CD4-positive, alpha-beta T cell treated with Interleukin-6 at 100 ng/mL for 8 hours (primary cell): ENCODE data around the gene SPEM1.
A peak's percentile ranks its signal among the peaks of the same experiment; 100 is the strongest.

Experiments
- DNase-seq: peaks from one replicate; pipeline ENCODE4 v3.0.0-alpha.2; 2020; ENCODE audit warnings: mixed read lengths, low spot score

SPEM1 gene

DNA sequence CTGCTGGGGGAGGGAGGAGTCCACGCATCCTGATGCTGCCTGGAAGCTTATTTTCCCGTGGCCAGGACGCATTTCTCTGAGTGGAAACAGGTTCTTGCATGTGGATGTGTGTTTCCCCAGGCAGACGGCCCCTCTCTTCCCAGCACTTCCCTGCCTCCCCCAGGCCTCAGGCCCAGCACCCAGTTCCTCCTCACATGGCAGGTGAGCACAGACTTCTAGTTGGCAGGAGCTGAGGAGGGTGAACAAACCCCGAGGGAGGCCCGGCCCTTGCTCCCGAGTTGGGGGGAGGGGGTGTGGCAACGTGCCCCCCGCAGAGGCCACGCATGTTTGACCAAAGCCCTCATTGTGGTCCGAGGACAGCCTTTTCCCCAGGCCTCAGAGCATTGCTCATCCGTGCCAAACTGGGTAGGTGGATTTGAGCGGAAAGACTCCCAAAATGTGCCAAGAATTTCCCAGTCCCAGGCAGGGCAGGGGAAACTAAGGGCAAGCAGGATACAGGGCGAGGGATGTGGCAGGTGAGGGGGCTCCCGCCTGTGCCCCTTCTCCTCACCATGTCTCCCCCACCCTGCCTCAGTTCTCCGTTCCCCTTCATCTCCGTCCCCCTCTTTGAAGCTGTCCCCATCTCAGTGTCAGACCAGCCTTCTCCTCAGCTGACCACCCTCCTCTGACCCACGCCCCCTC, 1.5 kb upstream of the SPEM1 start:
- no peak for DNase-seq

DNA sequence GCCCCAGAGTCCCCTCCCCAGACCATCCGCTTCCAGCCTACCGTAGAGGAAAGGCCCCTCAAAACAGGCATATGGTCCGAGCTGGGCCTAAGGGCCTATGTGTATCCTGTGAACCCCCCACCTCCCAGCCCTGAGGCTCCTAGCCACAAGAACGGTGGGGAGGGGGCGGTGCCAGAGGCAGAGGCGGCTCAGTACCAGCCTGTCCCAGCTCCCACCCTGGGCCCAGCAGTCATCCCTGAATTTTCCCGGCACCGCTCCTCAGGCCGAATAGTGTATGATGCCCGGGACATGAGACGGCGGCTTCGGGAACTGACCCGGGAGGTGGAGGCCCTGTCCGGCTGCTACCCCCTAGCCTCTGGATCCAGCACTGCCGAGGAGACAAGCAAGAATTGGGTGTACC, 1.1 kb downstream of the SPEM1 start:
- DNase-seq, result no peak

DNA sequence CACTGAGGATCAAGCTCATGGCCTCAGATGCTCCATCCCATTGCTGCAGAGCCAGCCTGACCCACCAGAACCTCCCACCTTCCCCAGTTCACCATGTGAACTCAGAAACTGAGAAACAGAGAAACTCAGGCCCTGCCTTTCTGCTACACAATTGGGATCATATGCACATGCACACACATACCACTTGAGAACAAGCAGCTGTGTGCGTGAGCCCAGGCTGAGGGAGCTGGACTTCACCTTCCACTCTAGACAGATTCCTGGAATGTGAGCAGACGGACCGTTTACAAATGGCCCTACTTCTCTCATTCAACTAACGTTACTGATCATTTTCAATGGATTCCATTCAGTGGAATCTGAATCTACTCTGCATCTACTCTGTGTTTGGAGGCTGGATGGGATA, 3.6 kb downstream of the SPEM1 start:
- no peak for DNase-seq

DNA sequence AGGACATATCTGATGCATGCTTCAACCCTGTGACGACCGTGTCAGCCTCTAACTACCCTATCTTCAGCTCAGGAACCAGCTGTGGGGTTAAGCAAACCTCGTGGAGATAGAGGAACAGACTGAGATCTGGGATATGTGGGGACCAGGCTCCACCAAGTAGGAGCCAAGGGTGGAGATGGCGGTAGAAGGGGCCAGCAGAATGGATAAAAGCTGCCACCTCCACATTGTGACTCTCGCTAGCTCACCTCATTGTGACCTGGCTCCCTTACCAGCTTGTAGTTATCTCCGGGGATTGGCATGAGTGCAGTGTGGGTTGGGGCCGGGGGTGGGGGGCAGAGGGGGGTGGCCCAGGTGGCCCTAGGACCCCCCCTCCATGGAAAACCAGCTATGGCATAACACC, 5.2 kb downstream of the SPEM1 start, which contains the start of gene SPEM2:
Gene SPEM2, plus strand, starts transcription at position 301 of the 400 bp plus-strand sequence. Its CDS starts 73 bp downstream, at position 374.
- DNase-seq, result no peak

DNA sequence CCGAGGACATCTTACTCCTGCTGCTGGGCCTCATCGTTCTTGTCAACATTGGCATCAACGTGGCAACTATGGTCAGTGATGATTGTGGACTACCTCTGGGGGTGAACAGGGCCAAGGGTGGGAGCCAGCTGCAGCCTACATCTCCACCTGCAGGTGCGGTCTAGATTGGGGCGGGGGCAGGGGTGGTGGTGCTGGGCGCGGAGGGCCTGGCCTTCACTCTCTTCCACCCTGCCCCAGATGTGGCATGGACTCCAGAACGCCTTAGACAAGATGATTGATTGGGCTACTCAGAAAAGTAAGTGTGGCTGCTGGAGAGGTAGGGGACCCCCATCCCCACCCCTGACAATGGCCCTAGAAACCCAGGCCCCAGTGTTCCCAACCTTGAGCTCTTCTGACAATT, 5.6 kb downstream of the SPEM1 start:
- no peak for DNase-seq

DNA sequence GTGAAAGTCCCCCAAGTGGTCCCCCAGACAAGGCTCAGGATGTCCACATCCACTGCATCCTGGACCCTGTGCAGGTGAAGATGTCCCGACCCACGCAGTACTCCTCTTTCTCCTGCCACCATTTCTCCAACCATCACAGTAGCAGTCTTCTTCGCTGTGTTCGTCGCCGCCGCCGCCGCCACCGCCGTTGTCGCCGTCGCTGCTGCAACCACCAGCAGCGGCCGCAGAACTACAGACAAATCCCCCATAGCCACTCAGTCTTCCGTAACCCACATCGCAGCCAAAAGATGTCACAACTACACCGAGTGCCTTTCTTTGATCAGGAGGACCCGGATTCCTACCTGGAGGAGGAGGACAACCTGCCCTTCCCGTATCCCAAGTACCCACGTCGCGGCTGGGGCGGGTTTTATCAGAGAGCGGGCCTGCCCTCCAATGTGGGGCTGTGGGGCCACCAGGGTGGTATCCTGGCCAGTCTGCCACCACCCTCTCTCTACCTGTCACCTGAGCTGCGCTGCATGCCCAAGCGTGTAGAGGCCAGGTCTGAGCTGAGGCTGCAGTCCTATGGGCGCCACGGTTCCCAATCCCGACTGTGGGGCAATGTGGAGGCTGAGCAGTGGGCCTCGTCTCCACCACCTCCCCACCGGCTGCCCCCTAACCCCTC, 6.2 kb downstream of the SPEM1 start:
- DNase-seq, result no peak

DNA sequence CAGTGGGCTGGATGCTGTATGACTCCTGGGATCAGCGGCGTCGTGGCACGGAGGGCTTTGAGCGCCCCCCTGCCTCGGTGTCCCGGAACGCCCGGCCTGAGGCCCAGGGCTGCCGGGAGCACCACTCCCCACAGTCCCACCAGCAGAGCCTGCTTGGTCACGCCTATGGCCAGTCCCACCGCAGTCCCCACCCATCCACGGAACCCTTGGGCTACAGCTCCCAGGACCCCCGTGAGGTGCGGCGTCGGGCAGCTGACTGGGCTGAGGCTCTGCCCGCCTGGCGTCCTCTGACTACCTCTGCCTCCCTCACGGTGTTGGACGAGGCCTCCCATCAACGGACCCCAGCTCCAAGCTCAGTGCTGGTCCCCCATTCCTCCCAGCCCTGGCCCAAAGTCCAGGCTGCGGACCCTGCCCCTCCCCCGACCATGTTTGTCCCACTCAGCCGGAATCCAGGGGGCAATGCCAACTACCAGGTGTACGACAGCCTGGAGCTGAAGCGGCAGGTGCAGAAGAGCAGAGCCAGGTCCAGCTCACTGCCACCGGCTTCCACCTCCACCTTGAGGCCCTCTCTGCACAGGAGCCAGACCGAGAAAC, 6.9 kb downstream of the SPEM1 start:
- DNase-seq, result no peak

DNA sequence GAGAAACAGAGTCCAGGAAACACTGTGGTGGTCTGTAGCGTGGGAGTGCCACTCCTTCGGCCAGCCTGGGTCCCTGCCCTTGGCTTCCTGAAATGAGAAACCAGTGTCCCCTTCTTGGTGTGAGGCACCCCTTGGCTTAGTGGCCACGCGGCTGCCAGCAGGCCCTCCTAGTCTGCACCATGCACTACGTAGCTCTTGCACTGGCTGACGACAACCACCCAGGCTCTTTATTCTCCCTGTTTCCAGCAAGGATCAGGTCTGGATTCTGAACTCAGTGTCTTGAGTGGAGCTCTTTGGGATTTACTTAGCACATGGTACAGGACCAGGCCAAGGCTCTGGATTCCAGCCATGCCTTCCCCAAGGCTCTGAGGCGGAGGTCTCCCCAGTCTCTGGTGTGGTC, 7.4 kb downstream of the SPEM1 start:
- no peak for DNase-seq

DNA sequence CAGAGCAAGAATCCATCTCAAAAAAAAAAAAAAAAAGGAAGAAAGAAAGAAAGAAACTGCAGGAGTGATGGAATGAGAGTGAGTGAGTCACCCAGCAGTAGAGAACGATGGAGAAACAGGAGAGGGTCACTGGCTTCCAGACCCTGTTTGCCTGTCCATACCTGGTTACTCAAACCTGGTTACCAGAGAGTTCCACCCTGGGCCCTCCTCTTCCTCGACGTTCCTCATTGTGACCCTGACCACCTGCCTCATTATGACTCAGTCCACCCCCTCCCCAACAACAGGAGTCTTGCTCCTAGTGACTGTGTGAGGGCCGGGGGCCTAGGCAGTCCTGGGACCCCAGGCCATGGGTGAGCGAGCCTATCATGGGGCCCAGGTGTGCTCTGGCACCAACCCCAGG, 8.4 kb downstream of the SPEM1 start, which contains the start of gene SPEM3:
Gene SPEM3, plus strand, starts transcription at position 301 of the 400 bp plus-strand sequence. Its CDS starts 46 bp downstream, at position 347.
- DNase-seq, result no peak

DNA sequence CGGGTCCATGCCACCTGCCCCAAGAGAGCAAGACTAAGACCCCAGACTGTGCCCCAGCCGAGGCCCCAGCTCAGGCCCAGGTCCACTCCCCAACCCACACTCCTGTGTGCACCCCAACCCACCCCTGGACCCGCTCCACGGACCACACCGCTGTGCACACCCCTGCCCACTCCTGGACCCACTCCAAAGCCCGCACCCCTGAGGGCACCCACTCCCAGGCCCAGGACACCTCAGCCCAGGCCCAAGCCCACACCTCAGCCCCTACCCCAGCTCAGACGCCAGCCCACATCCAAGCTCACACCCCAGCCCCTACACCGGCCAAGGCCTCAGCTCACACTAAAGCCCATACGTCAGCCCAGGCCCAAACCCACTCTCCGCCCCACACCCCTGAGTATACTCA, 9.6 kb downstream of the SPEM1 start:
- no peak for DNase-seq

DNA sequence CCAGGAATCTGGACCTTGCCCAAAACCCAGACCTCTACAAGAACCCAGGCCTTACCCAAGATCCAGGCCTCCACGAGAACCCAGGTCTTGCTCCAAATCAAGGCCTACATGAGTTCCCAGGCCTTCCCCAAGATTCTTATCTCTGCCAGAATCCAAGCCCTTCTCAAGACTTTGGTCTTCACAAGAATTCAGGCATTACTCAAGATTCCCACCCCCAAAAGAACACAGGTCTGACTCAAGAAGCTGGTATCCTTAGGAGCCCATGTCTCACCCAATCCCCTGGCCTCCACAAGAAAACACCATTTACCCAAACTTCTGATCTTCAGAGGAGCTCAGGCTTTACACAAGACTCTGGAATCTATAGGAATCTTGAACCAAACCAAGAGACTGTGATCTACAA, 11.1 kb downstream of the SPEM1 start:
- DNase-seq, result no peak

DNA sequence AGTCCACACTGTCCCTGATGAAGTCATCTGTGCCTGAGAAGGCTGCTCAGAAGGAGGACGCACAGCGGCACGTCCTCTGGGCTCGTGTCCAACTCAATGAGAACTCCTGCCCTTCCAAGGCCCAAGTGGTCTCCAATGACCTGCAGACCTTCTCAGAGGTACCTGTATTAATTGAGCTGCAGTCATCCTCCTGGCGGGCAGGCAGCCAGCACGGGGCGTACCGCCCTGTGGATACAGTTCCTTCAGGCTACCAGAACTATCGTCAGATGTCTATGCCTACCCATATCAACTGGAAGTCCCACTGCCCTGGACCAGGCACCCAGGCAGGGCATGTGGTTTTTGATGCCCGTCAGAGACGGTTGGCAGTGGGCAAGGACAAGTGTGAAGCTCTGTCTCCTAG, 12.2 kb downstream of the SPEM1 start:
- DNase-seq, result no peak

DNA sequence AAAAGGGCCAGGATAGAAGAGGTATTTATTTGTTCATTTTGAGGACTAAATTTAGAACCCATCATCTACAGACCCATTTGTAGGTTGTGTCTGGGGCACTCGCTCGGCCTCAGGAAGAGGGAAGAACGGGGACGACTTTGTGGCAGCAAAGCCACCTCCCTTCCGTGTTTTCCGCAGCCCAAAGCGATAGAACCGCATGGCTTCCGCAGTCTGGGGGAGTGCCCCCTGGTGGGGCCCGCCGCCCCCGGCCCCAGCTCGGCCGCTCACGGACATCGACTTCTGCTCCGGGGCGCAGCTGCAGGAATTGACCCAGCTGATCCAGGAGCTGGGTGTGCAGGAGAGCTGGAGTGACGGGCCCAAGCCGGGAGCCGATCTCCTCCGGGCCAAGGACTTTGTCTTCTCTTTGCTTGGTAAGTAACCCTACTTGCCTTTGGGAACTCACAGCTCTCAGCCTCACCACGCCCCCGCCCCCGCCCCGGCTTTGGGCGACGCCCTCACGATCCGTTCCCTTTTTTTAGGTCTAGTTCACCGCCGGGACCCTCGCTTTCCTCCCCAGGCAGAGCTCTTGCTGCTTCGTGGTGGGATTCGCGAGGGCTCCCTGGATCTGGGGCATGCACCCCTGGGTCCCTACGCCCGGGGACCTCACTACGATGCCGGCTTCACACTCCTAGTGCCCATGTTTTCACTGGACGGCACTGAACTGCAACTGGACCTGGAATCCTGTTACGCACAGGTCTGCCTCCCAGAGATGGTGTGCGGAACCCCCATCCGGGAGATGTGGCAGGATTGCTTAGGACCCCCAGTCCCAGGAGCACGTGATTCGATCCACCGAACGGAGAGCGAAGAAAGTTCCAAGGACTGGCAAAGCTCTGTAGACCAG, 15.8 kb downstream of the SPEM1 start:
- DNase-seq, result peak; percentile 50

DNA sequence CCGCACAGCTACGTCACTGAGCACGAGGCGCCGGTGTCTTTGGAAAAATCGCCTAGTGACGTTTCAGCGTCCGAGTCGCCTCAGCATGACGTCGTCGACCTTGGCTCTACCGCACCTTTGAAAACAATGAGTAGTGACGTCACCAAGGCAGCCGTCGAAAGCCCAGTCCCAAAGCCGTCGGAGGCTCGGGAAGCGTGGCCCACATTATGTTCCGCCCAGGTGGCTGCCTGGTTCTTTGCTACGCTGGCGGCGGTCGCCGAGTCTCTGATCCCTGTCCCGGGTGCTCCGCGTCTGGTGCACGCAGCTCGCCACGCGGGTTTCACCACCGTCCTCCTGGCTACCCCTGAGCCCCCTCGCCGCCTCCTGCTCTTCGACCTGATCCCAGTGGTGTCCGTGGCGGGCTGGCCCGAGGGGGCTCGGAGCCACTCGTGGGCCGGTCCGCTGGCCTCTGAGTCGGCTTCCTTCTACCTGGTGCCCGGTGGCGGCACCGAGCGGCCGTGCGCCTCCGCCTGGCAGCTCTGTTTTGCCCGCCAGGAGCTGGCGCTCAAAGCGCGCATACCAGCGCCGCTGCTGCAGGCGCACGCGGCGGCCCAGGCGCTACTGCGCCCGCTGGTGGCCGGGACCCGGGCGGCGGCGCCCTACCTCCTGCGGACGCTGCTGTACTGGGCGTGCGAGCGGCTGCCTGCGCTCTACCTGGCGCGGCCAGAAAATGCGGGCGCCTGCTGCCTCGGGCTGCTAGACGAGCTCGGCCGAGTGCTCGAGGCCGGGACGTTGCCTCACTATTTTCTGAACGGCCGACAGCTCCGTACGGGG, 16.6 kb downstream of the SPEM1 start:
- DNase-seq, result peak; percentile 79

DNA sequence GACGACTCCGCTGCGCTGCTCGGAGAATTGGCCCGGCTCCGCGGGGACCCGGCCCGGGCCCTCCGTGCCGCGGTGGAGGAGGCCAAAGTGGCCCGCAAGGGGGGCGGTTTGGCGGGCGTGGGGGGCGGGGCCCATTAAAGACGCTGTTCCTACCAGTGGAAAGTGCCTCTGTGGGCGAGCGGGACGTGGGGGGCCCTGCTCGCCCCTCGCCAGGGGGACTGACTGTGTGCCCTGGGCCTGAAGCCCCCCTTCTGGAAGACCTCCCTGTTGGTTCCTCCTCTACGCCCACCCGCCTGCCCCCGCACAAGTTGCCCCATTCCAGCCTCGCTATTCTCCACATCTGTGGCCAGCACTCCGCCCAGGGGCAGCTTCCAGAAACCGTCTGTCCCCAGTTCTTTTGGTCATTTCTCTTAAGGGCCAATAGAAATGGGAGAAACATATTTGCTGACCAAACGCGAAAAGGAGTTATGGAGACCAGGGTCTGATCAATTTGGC, 17.3 kb downstream of the SPEM1 start:
- DNase-seq, result no peak

DNA sequence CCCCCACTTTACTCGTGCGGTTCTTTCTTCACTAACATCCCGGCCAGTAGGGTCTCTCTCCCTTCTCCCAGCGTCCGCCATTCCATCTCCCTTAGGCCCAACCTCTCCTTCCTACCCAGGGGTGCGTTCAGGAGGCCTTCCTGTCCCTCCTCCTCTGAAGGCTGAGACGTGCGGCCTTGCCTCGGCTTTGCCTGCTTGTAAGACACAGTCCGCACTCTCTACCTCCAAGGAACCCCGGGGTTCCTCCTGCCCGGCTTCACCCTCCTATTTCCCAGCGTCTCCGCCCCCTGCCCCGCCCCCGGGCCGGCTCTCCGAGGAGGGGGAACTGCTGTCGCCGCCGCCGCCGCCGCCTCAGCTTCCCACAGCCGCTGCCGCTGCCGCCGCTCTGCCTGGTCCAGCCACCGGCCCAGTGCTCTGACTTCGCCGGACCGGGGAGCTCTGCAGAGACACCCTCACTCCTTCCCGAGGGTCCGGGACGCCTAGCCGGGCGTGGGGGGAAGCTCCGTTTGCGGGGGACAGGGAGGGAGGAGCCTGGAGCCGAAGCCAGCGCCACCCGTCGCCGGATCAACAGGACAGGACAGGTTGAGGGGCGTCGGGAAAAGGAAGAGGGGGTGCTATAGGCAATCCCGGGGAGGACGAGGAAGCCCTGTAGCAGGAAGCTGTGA, 18.0 kb downstream of the SPEM1 start:
- DNase-seq, result peak; percentile 54

DNA sequence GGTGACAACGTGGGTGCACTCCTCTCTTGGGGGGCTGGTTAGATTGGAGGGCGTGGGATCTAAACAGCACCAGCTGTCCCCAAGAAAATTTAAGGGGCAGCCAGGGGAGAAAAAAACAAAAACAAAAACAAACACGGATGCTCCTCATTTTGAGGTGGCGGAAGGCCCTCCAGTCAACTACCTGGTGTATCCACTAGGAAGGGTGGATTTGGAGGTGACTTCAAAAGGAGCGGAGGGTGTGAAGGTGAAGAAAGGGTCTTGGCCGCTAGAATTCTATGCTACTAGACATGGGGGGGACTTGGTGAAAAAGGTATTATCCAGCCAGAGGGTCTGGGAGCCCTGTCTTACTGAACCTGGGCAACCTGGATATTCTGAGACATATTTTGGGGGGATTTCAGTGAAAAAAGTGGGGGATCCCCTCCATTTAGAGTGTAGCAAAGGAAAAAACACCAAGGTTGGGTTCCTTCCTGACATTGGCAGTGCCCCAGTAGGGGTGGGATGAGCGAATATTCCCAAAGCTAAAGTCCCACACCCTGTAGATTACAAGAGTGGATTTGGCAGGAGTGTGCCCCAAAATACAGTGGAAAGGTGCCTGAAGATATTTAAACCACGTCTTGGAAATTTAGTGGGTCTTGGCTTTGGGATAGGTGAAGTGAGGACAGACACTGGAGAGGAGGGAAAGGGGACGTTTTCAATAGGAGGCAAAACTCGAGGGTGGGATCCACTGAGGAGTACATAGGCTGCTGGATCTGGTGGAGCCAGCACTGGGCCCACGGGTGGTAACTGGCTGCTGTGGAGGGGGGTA, 18.7 kb downstream of the SPEM1 start:
- no peak for DNase-seq

DNA sequence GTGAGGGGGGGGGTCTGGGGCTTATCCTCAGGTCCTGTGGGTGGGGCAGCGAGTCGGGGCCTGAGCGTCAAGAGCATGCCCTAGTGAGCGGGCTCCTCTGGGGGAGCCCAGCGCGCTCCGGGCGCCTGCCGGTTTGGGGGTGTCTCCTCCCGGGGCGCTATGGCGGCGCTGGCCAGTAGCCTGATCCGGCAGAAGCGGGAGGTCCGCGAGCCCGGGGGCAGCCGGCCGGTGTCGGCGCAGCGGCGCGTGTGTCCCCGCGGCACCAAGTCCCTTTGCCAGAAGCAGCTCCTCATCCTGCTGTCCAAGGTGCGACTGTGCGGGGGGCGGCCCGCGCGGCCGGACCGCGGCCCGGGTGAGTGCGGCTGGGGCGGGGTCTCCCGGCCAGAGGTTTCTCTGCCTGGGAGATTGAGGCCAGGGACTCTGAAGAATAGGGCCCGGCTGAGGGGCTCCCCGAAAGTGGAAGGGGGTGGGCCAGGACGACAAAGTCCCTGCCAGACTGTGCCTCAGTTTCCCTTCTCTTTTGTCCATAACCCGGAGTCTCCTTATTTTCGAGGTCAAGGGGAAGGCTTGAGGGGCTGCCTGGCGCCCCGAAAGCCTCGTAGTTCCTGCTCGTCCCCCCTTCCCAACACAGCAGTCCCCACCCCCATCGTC, 19.5 kb downstream of the SPEM1 start, which contains the start of gene FGF11:
Gene FGF11, plus strand, starts transcription at position 51 of the 651 bp plus-strand sequence. Its CDS starts 109 bp downstream, at position 160.
- no peak for DNase-seq
